Measurements from ENCODE around the gene TUBA1B.

TUBA1B gene

GRCh38 chr12:49084438-49084837, 46.8 kb downstream of the TUBA1B start:
- H3K4me3 ChIP-seq (ENCODE audit: control insufficient read depth, low read depth, low read length) = no peak overlapping the region
- no peak for TF ChIP-seq CTCF (IDR thresholded peaks at IDR 0.05; ENCODE audit: control insufficient read depth, insufficient read depth, low read depth, low read length, missing control alignments)
- no peak for DNase-seq (ENCODE audit: low read depth)

GRCh38 chr12:49079793-49080192, 51.4 kb downstream of the TUBA1B start:
- no peak overlapping the region for H3K4me3 ChIP-seq (ENCODE audit: control insufficient read depth, low read depth, low read length)
- DNase-seq (ENCODE audit: low read depth) = no peak
- TF ChIP-seq CTCF (IDR thresholded peaks at IDR 0.05; ENCODE audit: control insufficient read depth, insufficient read depth, low read depth, low read length, missing control alignments) = no peak

All from AG09309 (cell line).